Stimulated activated CD4-positive, alpha-beta T cell treated with anti-CD3 and anti-CD28 coated beads, TNF-alpha, amount 100 ng/mL, for 48 hours (primary cell): ENCODE results near the gene PLPPR2.
"Not testable (repeated sequence)": the region's sequence is repeated elsewhere in the genome, so short reads cannot be mapped to it uniquely, and the experiment has no call there.

Experiments used
- DNase-seq, 3 donors: peaks; one replicate each; pipeline ENCODE4 v3.0.0-alpha.2; 2020; ENCODE audit warnings: low read depth in 3 of 3

The PLPPR2 gene

GRCh38 chr19:11373885-11374432 lies 18.7 kb downstream of the PLPPR2 start:
- no peak for DNase-seq

- peak; percentile 89 to 96 (median 94) for DNase-seq
Observed at GRCh38 chr19:11374433-11375142, 19.4 kb downstream of the PLPPR2 start, which contains the start of gene SWSAP1. SWSAP1 (plus strand) TSS chr19:11374666; CDS start chr19:11374681, 15 bp downstream.

GRCh38 chr19:11375143-11375948 lies 20.1 kb downstream of the PLPPR2 start:
- DNase-seq: peak in 2 of 3 donors; percentile 60 to 67

GRCh38 chr19:11377237-11377636 lies 22.0 kb downstream of the PLPPR2 start:
- DNase-seq: peak in 1 of 3 donors; percentile 8

- no peak for DNase-seq
Observed at GRCh38 chr19:11377756-11378155, 22.5 kb downstream of the PLPPR2 start.

- peak in 1 of 3 donors; percentile 12 for DNase-seq
Observed at GRCh38 chr19:11378319-11379189, 23.3 kb downstream of the PLPPR2 start.

- not testable (repeated sequence) for DNase-seq
Observed at GRCh38 chr19:11379269-11379845, 24.1 kb downstream of the PLPPR2 start.

- no peak for DNase-seq
Observed at GRCh38 chr19:11379857-11380350, 24.7 kb downstream of the PLPPR2 start.

- peak; percentile 89 to 93 (median 92) for DNase-seq
Observed at GRCh38 chr19:11380653-11381537, 25.7 kb downstream of the PLPPR2 start.

- peak in 1 of 3 donors; percentile 46 for DNase-seq
Observed at GRCh38 chr19:11382898-11383705, 27.9 kb downstream of the PLPPR2 start.

- no peak for DNase-seq
Observed at GRCh38 chr19:11383706-11384048, 28.4 kb downstream of the PLPPR2 start.

GRCh38 chr19:11384778-11385129 lies 29.5 kb downstream of the PLPPR2 start:
- DNase-seq: no peak

- no peak for DNase-seq
Observed at GRCh38 chr19:11387162-11388034, 32.2 kb downstream of the PLPPR2 start.

- DNase-seq: no peak
Observed at GRCh38 chr19:11390359-11390758, 35.1 kb downstream of the PLPPR2 start.

- no peak for DNase-seq
Observed at GRCh38 chr19:11390933-11391680, 35.9 kb downstream of the PLPPR2 start.

- DNase-seq: no peak
Observed at GRCh38 chr19:11397089-11397610, 41.9 kb downstream of the PLPPR2 start.

- DNase-seq: no peak
Observed at GRCh38 chr19:11399667-11400066, 44.4 kb downstream of the PLPPR2 start.
